HG02973 (cell line): Measurements from ENCODE around the gene NDUFA13.

Experiments
- ATAC-seq: cut with Tn5 transposase; IDR thresholded peaks from one replicate; pipeline ENCODE4 v1.9.1; 2021; ENCODE audit warnings: moderate library complexity; ENCODE audit not compliant: unreplicated experiment

The NDUFA13 gene

GRCh38 chr19:19531951-19532805 lies 16.2 kb downstream of the NDUFA13 start:
- peak; percentile 53 for ATAC-seq

DNA sequence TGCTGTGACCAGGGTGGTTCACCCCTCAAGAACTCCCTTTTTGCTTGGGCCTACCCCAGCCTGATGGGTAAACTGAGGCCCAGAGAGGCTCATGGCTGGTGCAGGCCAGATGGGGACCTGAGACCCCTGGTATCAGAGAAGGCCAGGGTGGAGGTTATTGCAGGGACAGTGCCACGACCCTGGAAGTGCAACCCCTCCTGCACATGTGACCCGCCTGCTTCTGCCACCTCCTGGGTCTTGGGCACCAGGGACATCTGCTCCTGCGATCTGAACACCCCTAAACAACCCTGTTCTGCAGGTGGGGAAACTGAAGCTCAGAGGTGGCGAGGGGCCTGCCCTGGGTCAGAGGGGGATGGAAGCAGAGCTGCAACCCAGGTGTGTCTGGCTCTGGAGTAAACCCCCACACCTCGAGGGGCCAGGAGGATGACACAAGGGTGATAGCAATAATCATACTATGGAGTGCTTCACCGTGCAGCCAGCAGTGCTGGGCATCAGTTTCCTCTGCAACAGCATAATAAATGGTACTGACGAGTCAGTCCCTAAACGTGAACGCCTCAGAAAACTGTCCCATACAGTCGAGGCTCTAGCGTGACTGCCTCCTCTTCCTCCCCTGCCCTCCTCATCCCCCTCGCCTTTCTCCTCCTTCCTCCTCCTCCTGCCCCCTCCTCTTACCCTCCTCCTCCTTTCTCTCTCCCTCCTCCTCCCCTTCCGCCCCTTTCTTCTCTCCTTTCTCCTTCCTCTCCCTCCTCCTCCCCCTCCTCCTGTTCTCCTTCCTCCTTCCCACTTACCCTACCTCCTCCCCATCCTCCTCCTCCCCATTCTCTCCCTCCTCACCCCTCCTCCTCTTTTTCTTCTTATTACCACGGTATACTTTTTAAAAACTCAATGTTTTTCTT lies 17.0 kb downstream of the NDUFA13 start:
- ATAC-seq = no peak

DNA sequence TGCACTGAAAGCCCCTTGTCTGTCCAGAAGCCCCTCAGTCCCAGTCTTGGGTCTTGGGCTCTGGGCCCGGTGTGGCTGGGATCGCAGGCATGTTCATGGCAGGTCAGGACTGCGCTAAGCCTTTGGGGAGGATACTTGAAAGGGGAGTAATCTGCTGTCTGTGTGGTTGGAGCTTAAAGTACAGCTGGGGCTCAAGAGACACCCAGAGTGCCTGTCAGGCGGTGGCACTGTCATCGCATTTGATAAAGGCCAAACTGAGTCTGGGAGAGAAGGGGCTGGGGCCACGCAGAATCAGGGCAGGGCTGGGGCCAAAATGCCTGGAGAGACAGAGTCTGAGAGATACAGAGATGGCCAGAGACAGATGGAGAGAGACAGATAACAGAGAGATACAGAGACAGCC lies 17.8 kb downstream of the NDUFA13 start:
- ATAC-seq = no peak

GRCh38 chr19:19534556-19535265 lies 18.7 kb downstream of the NDUFA13 start:
- no peak for ATAC-seq

GRCh38 chr19:19535311-19536191 lies 19.5 kb downstream of the NDUFA13 start:
- ATAC-seq = no peak

DNA sequence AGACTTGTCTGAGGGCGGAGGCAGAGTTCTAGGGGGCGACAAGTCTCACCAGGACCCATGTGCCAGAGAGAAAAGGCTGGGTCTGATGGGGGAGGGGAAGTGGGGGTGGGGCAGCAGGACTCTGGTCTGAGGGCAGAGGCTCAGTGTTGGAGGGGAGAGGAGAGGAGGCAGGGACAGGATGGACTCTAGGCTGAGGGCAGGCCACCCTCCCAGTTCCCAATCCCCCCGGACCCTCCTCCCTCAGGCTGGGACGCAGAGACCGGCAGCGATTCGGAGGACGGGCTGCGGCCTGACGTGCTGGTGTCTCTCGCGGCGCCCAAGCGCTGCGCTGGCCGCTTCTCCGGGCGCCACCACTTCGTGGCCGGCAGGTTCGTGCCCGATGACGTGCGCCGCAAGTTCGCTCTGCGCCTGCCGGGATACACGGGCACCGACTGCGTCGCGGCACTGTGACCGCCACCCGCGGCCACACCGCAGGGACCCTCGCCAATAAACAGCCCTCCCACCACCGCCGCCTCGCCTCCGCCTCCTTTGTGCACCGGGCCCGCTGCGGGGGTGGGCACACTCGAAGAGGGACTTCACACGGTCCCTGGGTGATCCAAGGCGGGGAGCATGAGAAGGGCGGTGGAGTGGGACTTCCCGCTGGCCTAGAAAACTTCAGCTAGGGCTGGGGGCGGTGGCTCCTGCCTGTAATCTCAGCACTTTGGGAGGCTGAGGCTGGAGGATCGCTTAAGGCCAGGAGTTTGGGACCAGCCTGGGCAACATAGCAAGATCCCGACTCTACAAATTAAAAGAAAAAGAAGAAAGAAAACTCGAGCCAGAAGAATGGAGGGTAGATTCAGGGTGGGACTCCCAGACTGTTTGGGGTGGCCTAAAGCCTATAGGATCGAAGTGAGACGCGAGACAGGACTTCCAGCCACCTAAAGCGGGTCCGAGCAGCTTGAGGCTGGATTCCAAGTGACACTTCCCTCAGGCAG lies 21.3 kb downstream of the NDUFA13 start:
- ATAC-seq = no peak

DNA sequence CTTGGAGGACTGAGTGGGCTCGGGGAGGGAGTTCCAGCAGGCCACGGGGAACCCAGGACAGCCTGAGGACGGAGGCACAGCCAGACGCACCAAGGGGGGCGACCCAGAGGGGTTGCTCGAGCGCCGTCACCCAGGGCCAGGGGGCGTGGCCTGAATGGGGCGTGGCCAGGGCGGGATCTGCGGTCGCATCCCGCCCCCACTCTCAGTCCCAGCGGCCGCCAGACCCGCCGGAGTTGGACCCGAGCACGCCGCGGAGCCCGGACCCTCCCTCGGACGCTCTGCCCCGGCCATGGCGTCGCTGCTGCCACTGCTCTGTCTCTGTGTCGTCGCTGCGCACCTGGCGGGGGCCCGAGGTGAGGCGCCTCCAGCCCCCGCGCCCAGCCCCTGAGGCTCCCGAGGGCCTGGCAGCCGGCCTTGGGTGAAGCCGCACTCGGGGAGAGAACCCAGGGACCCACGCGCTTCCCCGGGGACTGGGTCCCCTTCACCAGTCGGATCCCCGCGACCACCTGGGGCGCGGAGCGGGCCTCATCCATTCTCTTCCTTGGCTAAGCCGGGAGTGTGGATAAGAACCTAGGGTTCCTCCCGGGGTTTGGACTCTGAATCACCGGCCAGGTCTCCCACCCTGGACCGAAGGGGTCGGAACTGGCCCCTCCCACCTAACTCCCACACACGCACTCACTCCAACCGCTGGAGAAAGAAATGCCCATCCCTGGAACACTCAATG lies 22.2 kb downstream of the NDUFA13 start, which contains the start of gene CILP2:
TSS of gene CILP2 (plus strand) at position 205 of the 724 bp plus-strand sequence. CDS start at position 290, 85 bp downstream.
- ATAC-seq = no peak

DNA sequence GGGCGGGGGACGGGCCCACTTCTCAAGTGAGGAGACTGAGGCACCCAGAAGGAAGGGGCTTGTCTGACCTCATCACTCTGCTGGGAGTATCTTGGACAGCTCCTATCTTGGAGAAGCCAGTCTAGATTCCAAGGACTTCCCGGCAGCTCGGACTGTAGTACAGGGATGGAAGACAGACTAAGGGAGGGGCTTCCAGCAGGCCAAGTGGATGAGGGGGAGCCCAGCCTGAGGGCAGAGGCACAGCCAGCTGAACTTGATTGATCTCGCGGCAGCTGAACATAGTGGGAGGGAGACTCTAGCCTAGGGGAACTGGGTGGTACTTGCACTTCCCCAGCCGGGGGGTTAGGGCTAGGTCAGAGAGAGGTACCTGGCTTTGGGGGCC lies 22.8 kb downstream of the NDUFA13 start:
- ATAC-seq = no peak

DNA sequence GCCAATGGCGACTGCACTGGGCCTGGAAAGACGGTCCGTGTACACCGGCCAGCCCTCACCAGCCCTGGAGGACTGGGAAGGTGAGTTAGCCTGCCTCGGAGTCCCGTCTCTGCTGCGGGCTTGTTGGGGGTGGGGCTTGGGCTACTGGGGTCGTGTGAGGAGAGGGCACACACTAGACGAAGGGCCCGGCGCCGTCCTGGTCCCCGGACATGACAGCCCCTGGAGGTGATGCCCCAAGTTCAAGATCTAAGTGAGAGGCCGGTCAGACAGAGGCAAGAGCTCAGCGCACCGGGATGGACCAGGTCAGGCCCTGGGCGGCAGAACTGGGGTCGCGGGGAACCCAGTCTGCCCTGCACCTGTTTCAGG lies 23.7 kb downstream of the NDUFA13 start:
- no peak for ATAC-seq

- ATAC-seq = no peak
Measured at GRCh38 chr19:19540064-19540714, 24.2 kb downstream of the NDUFA13 start.

DNA sequence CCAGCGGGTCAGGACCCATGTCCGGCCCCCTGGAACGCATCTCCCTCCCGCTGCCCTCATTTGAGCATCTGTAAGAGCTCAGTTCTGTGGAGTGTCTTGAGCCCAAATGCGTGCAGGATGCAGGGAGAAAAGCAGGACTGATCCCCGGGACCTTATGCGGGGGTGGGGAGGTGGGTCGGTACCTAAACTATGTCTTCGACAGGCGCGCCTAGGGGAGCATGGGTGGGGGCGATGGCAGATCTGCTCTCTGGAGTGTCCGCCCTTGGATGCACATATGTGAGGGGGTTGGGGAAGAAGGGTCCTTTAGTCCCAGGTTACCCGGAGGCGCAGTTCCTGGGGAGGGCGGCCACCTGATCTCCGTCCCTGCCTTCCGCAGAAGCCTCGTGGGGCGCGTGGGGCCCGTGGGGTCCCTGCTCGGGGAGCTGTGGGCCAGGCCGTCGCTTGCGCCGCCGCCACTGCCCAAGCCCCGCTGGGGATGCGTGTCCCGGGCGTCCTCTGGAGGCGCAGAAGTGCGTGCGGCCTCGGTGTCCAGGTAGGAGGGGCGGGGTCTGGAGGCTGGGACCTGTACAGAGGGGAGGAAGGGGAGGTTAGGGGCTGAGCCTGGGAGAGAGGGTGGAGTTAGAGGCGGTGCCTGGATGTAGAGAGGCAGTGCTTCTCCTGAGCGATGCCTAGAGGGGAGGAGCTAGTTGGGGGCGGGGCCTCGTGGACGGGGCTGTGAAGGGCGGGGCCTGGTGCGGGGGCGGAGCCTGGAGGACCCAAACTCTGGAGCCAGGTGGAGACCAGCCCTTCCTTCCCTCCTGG lies 24.9 kb downstream of the NDUFA13 start:
- no peak for ATAC-seq

GRCh38 chr19:19541616-19542015 lies 25.6 kb downstream of the NDUFA13 start:
- ATAC-seq = no peak

- no peak for ATAC-seq
Measured at GRCh38 chr19:19542507-19542906, 26.5 kb downstream of the NDUFA13 start.

DNA sequence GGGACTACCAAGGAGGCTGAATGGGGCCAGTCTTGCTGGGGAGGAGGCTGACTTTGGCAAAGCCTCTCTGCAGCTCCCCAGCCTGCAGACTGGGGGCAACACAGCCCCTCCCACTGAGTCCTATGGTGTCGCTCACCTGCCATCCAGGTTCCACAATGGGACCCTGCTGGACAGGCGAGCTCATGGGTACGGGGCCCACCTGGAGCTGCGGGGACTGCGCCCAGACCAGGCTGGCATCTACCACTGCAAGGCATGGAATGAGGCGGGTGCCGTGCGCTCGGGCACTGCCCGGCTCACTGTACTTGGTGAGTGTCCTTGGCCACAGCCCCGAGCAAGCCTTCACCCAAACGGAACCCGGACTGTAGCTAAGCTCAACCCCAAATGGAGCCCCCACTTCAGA lies 27.1 kb downstream of the NDUFA13 start:
- ATAC-seq = no peak

DNA sequence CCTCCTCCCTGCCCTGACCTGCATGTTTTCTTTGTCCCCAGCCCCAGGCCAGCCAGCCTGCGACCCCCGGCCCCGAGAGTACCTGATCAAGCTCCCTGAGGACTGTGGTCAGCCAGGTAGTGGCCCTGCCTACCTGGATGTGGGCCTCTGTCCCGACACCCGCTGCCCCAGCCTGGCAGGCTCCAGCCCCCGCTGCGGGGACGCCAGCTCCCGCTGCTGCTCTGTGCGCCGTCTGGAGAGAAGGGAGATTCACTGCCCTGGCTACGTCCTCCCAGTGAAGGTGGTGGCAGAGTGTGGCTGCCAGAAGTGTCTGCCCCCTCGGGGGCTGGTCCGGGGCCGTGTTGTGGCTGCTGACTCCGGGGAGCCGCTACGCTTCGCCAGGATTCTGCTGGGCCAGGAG lies 27.6 kb downstream of the NDUFA13 start:
- ATAC-seq = no peak

DNA sequence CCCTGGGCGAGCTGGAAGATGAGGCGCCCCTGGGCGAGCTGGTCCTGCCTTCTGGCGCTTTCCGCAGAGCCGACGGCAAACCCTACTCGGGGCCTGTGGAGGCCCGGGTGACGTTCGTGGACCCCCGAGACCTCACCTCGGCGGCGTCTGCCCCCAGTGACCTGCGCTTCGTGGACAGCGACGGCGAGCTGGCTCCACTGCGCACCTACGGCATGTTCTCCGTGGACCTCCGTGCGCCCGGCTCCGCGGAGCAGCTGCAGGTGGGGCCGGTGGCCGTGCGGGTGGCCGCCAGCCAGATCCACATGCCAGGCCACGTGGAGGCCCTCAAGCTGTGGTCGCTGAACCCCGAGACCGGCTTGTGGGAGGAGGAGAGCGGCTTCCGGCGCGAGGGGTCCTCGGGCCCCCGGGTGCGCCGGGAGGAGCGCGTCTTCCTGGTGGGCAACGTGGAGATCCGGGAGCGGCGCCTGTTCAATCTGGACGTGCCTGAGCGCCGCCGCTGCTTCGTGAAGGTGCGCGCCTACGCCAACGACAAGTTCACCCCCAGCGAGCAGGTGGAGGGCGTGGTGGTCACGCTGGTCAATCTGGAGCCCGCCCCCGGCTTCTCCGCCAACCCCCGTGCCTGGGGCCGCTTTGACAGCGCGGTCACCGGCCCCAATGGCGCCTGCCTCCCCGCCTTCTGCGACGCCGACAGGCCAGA lies 28.4 kb downstream of the NDUFA13 start:
- no peak for ATAC-seq
